Fibroblast of skin of back (primary cell): ENCODE data around the gene AKT1S1.

ENCODE experiments used
- DNase-seq: peaks from one replicate; pipeline ENCODE4 v3.0.0-alpha.2; 2013

The AKT1S1 gene

GRCh38 chr19:49907745-49908446, 30.7 kb upstream of the AKT1S1 start:
- no peak for DNase-seq

- no peak for DNase-seq
Observed at GRCh38 chr19:49906879-49907564, 29.9 kb upstream of the AKT1S1 start.

GRCh38 chr19:49904136-49904535, 27.0 kb upstream of the AKT1S1 start:
- no peak for DNase-seq

GRCh38 chr19:49896863-49897621, 19.9 kb upstream of the AKT1S1 start, which contains the start of gene IL4I1:
TSS of gene IL4I1 (minus strand) at chr19:49896887. CDS start at chr19:49896160, 727 bp downstream.
- no peak for DNase-seq

DNA sequence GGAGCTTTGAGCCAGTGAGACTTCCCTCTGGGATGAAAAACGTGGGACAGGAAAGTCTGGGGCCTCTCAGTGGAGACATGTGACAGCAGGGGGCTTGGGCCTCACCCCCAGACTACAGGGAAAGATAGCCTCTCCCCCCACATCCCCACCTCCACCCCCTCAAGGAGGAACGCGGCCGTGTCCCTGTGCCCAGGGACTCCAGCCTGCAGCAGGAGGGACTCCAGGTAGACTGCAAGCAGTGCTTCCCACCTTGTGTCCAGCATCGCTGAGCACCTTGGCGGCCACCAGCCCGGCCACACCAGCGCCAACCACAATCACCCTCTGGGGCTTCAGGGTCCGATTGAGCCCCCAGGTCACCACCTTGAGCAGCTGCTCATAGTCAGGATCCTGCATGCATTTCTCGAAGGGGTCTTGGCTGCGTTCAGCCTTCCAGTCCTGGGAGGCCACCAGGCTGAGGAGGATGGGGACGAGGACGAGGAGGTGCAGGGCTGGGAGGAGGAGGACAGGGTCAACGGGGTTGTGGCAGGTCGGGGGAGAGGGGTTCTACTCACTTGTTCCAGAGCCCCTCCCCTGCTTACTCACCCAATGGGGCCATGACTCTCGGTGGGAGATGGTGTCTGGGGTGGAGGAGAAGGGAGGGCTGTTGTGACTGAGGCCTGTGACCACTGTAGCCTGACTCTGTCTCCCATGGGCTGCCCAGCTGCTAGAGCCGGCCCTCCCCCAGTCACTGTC, 18.6 kb upstream of the AKT1S1 start:
- no peak for DNase-seq

GRCh38 chr19:49894879-49895565, 17.9 kb upstream of the AKT1S1 start:
- no peak for DNase-seq

DNA sequence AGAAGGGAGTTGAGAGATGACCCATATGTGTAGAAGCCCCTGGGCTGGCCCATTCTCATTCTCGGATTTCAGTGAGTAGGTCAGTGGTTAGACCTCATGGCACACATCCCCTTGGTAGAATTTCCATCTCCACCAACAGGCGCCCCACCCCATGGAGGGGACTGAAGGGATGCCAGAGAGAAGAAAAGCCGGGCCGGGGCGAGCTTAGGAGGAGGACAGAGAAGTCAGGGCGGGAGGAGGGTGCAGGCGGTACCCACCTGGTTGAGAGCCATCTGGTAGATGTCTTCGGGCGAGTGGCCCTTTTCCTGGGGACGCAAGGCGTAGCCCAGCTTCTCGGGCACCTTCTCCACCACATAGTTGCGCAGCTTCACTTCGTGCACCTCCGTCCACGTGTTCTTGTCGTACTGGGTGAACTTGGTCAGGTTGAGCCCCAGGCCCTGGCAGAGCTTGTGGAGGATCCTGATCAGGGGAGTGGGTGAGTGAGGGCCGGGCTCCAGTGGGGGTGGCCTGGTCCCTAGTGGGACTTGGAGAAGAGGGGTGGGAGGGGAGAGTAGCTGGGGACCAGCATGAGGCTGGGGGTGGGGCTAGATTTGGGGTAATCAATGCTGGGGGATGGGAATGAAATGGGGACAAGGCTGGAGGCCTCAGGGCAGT, 17.0 kb upstream of the AKT1S1 start:
- no peak for DNase-seq

DNA sequence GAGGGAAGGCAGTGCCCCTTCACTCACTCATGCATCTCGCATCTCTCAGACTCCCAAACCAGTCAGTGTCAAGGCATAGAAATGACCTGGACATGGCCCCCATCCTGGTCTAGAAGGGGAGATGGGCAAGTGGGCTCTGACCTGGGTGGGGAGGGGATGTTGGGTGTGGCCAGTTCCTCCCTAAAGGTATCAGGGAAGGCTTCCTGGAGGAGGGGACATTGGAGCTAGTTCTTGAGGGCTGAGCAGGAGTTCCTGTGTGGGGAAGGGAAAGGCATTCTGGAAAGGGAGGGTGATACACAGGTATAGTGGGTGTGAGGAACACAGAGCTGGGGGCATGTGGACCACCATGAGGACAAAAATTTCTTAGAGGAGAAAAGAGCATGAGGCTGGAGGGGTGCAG, 15.6 kb upstream of the AKT1S1 start:
- no peak for DNase-seq

DNA sequence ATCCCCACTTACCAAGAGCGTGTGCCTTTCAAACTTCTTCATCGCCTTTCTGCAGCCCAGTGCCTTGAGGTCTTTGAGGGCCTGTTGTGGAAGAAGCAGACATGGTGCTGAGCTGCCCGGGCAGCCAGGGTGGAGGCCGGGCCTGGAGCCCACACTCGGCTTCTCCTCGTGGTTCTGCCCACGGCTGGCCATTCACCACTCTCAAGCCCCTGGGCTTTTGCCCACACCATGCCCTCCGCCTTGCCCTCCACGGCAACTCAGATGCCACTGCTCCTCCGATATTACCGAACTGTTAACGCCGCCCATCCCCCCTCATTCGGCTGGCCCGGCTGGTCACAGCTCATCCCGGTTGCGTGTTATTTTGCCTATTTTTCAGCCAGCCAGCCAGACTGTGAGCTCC, 14.2 kb upstream of the AKT1S1 start:
- DNase-seq, result no peak

- DNase-seq, result no peak
Observed at GRCh38 chr19:49890349-49891311, 13.5 kb upstream of the AKT1S1 start.

GRCh38 chr19:49889687-49890348, 12.7 kb upstream of the AKT1S1 start:
- peak; percentile 72 for DNase-seq

DNA sequence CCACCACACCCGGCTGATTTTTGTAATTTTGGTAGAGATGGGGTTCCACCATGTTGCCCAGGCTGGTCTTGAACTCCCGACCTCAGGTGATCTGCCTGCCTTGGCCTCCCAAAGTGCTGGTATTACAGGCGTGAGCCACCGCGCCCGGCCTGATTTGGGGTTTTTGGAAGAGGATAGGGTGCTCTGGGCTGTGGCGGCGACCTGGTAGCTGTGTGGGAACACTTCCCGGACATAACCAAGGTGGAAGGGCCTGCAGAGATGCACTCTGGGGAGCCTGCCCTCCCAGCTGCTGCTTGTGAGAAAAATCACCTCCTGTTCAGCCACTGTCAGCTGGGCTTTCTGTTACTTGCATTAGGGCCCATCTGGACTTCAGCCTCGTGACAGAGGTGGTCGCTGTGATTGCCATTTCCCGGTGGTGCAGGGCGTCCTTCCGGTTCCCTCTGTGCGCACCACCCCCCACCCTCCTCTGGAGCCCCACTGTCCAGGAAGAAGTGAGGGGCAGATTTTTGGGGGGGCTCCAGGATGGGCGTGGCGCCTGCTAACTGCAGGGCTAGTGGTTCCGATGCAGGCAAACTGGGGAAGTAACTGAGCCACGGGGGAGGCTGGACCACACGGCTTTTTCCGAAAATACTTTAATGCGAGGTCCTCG, 12.0 kb upstream of the AKT1S1 start:
- no peak for DNase-seq

- no peak for DNase-seq
Observed at GRCh38 chr19:49888510-49888824, 11.3 kb upstream of the AKT1S1 start.

GRCh38 chr19:49887665-49888509, 10.7 kb upstream of the AKT1S1 start:
- no peak for DNase-seq

DNA sequence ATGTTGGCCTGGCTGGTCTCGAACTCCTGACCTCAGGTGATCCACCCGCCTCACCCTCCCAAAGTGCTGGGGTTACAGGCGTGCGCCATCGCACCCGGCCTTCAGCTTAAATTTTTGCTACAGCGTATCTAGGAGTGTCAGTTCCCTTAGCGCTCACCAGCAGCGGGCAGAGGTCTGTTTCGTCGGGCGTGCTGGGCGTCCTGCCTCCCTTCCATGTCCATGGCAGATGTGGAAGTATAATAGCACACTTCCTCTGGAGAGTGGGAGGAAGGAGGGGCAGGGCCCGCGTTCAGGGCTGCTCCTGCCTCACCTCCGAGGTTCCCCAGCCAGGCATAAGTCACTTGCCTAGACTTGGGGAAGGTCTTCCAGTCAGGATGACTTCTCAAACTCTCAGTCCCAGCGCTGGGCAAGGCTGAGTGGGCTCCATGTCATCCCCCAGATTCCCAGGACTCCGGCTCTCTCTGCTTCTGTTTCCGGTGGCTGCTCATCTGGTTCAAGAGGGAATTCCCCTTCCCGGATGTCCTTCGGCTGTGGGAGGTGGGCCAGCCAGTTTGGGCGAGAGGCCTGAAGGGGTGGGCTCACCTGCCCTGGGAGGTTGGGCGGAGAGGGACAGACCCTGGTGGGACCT, 10.0 kb upstream of the AKT1S1 start:
- no peak for DNase-seq

GRCh38 chr19:49884760-49885159, 7.6 kb upstream of the AKT1S1 start:
- no peak for DNase-seq

DNA sequence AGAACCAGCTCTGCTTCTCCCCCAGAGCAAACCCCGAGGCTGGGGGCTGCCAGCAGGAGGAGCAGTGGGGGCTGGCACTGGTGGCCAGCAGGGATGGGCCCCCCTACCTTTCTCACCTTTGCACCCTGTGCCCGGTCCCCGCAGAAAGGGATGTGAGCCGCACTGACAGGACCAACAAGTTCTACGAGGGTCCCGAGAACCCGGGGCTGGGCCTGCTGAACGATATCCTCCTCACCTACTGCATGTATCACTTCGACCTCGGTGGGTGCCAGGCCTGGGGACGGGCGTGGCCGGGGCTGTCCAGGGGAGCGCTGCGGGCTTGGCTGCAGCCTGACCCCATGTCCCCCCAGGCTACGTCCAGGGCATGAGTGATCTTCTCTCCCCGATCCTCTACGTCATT, 7.0 kb upstream of the AKT1S1 start:
- no peak for DNase-seq

- no peak for DNase-seq
Observed at GRCh38 chr19:49883094-49883493, 5.9 kb upstream of the AKT1S1 start.
